PFSK-1 (cell line): ENCODE results near the gene DNM3.

Source experiments
- POLR2AphosphoS5 ChIP-seq: IDR thresholded peaks from 2 replicates; pipeline ENCODE4 v1.6.1; 2012; ENCODE audit warnings: low read depth, mild to moderate bottlenecking, control low read depth, low read length, moderate library complexity
- REST ChIP-seq, 2 experiments: IDR thresholded peaks; 2 replicates each; pipeline versions ENCODE4 v1.6.1 to v1.8.0; 2011 to 2012; ENCODE audit warnings: low read depth in 2 of 2, low read length in 2 of 2, control low read depth in 1 of 2, inconsistent platforms in 1 of 2, mild to moderate bottlenecking in 1 of 2, moderate library complexity in 1 of 2; ENCODE audit not compliant: insufficient read depth in 1 of 2
- TAF1 ChIP-seq: IDR thresholded peaks from 2 replicates; pipeline ENCODE4 v1.6.1; 2012; ENCODE audit warnings: low read length, control low read depth, borderline replicate concordance; ENCODE audit not compliant: insufficient read depth

- TF ChIP-seq POLR2AphosphoS5 (no peak), REST (IDR thresholded peaks at IDR 0.05; ENCODE audit: insufficient read depth in 1 of 2, low read depth in 2 of 2, low read length in 2 of 2) (no peak), TAF1 (no peak)
Observed at GRCh38 chr1:171809834-171810233, 31.5 kb upstream of the DNM3 start.
